Measurements from ENCODE around the gene CTNNA1.

GRCh38 chr5:138843316-138844124 is 90.3 kb downstream of the CTNNA1 start:
- TF ChIP-seq, protein P1, sequence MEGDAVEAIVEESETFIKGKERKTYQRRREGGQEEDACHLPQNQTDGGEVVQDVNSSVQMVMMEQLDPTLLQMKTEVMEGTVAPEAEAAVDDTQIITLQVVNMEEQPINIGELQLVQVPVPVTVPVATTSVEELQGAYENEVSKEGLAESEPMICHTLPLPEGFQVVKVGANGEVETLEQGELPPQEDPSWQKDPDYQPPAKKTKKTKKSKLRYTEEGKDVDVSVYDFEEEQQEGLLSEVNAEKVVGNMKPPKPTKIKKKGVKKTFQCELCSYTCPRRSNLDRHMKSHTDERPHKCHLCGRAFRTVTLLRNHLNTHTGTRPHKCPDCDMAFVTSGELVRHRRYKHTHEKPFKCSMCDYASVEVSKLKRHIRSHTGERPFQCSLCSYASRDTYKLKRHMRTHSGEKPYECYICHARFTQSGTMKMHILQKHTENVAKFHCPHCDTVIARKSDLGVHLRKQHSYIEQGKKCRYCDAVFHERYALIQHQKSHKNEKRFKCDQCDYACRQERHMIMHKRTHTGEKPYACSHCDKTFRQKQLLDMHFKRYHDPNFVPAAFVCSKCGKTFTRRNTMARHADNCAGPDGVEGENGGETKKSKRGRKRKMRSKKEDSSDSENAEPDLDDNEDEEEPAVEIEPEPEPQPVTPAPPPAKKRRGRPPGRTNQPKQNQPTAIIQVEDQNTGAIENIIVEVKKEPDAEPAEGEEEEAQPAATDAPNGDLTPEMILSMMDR (IDR thresholded peaks at IDR 0.05; ENCODE audit: insufficient read depth, low read length, poor library complexity, severe bottlenecking): no peak
- TF ChIP-seq EZH2phosphoT487 (conservative IDR thresholded peaks at IDR 0.05; ENCODE audit: low read length): no peak

Data from SU-DHL-6 (cell line).